Stomach (tissue), 9 donors: Measurements from ENCODE around the gene UBE2S. TPM values are rescaled to one million over a fixed set of nuclear protein-coding genes. Genes with fewer than 3 reads are reported as not detected.

ENCODE experiments used
- DNase-seq, 2 donors: peaks; one replicate each; pipeline versions ENCODE4 v3.0.0 to v3.0.0-alpha.2; 2013 to 2019
- H3K27ac ChIP-seq, 5 donors: fragments of 200-600 bp in 4 of 5; sonication (generic) in 4 of 5; one replicate each; pipeline ENCODE4 v1.5.1; 2013 to 2019; ENCODE audit warnings: mild to moderate bottlenecking in 1 of 5, moderate library complexity in 1 of 5
- H3K27me3 ChIP-seq, 3 donors: fragments of 200-600 bp; sonication (generic); one replicate each; pipeline ENCODE4 v1.5.1; 2017 to 2019; ENCODE audit warnings: mixed run types in 1 of 3
- H3K36me3 ChIP-seq, 4 donors: fragments of 200-600 bp; sonication (generic); 1 replicate in 3 of 4; 2 replicates in 1 of 4; pipeline ENCODE4 v1.5.1; 2016 to 2019
- H3K4me1 ChIP-seq, 4 donors: fragments of 200-600 bp; sonication (generic); one replicate each; pipeline ENCODE4 v1.5.1; 2016 to 2019
- H3K4me3 ChIP-seq, 4 donors: fragments of 200-600 bp; sonication (generic) in 3 of 4; one replicate each; pipeline ENCODE4 v1.5.1; 2016 to 2019; ENCODE audit warnings: mild to moderate bottlenecking in 1 of 4
- H3K9me3 ChIP-seq, 4 donors: fragments of 200-600 bp; sonication (generic); one replicate each; pipeline ENCODE4 v1.5.1; 2016 to 2019
- CTCF ChIP-seq, 7 experiments: fragments of 450-650 bp in 4 of 7; fragments of 200-600 bp in 3 of 7; sonication (generic) in 3 of 7; IDR thresholded peaks; one replicate each; pipeline ENCODE4 v1.5.1; 2016 to 2019; ENCODE audit warnings: antibody characterized with exemption in 7 of 7, control low read depth in 2 of 7, mild to moderate bottlenecking in 1 of 7
- EP300 ChIP-seq: sonication (generic); formaldehyde crosslinking; IDR thresholded peaks from one replicate; pipeline ENCODE4 v1.6.1; 2017; ENCODE audit warnings: antibody characterized with exemption
- POLR2A ChIP-seq, 4 donors: fragments of 450-650 bp; IDR thresholded peaks; one replicate each; pipeline ENCODE4 v1.6.1; 2016; ENCODE audit warnings: antibody characterized with exemption in 4 of 4, control low read depth in 2 of 4, mild to moderate bottlenecking in 1 of 4, moderate library complexity in 1 of 4
- POLR2AphosphoS5 ChIP-seq, 3 donors: sonication (generic); formaldehyde crosslinking; IDR thresholded peaks; one replicate each; pipeline ENCODE4 v1.6.1; 2016; ENCODE audit warnings: antibody characterized with exemption in 3 of 3
- WGBS, 5 donors: extraction: QIAGEN DNeasy Blood & Tissue Kit in 3 of 5; methylation state at CpG; one replicate each; pipeline versions ENCODE4 v1.1.5 to v1.1.7; 2013 to 2018; 5-methylcytosine and 5-hydroxymethylcytosine counted together
- intact Hi-C: fragments of 100-400 bp; cut with DNase I; formaldehyde crosslinking; loops from one replicate; pipeline ENCODE4 v1.15.1; 2023; ENCODE audit warnings: low total_unique reads
- polyA plus RNA-seq, 3 donors: library from polyadenylated mRNA; stranded (reverse); fragments of 200-250 nt; gene quantifications; one replicate each; pipeline ENCODE4 v1.2.3, GENCODE V29; 2013
- total RNA-seq, 5 donors: library from RNA; depleted of rRNA; stranded (reverse); fragments of >200 nt; gene quantifications; one replicate each; pipeline versions ENCODE4 v1.1.0 to v1.2.3, GENCODE V29; 2014 to 2016
- donor health status: healthy with polysubstance abuse.
- donor health status: Bipolar disorder and iron deficiency.
- donor health status: healthy.

Gene UBE2S
- total and polyA plus RNA-seq, 8 donors, result 8.0 to 43.3 (median 13.1) TPM

GRCh38 chr19:55373306-55373992 is 34.1 kb downstream of the UBE2S start:
- Histone ChIP-seq H3K4me1 (peaks cover 22 to 53% (median 31%) of the 10 kb centered on the region in 4 donors), H3K27ac (peak overlapping the region in 1 of 5 donors; percentile 26), H3K9me3 (no peaks in the 10 kb centered on the region), H3K27me3 (peaks cover 19 to 100% (median 93%) of the 10 kb centered on the region in 3 donors), H3K4me3 (no peak overlapping the region), H3K36me3 (no peaks in the 10 kb centered on the region)
- intact Hi-C loops, result no loop called here
- TF ChIP-seq POLR2AphosphoS5 (IDR thresholded peaks at IDR 0.05), result no peak
- no peak for TF ChIP-seq POLR2A (IDR thresholded peaks at IDR 0.05)
- TF ChIP-seq CTCF (IDR thresholded peaks at IDR 0.05), result no peak
- TF ChIP-seq EP300, result no peak
- DNase-seq, result no peak
- WGBS, 5 donors, result 27 to 61% (median 34%) methylated on average over 7 to 9 of the region's 9 CpGs

- intact Hi-C loops, result no loop called here
- Histone ChIP-seq H3K4me1 (peaks cover 22 to 47% (median 28%) of the 10 kb centered on the region in 4 donors), H3K27ac (no peak overlapping the region), H3K9me3 (no peaks in the 10 kb centered on the region), H3K27me3 (peaks cover 26 to 100% (median 96%) of the 10 kb centered on the region in 3 donors), H3K4me3 (no peak overlapping the region), H3K36me3 (no peaks in the 10 kb centered on the region)
- 30 to 46% (median 31%) methylated on average over 17 to 24 of the region's 24 CpGs for WGBS, 5 donors
- TF ChIP-seq POLR2A (IDR thresholded peaks at IDR 0.05) (no peak), POLR2AphosphoS5 (IDR thresholded peaks at IDR 0.05) (no peak), CTCF (IDR thresholded peaks at IDR 0.05) (no peak), EP300 (no peak)
- DNase-seq, result no peak
Observed at GRCh38 chr19:55372316-55373081, 35.1 kb downstream of the UBE2S start.

GRCh38 chr19:55370305-55370988 is 37.1 kb downstream of the UBE2S start, which contains the start of gene IL11:
Gene IL11 (minus strand): TSS chr19:55370463. CDS start chr19:55370310, 153 bp downstream.
- intact Hi-C loops, result no loop called here
- no peak for TF ChIP-seq POLR2AphosphoS5 (IDR thresholded peaks at IDR 0.05)
- no peak for TF ChIP-seq POLR2A (IDR thresholded peaks at IDR 0.05)
- no peak for TF ChIP-seq CTCF (IDR thresholded peaks at IDR 0.05)
- no peak for TF ChIP-seq EP300
- H3K4me3 ChIP-seq, result peak within 1 kb of the TSS; percentile 23 to 42 (median 37)
- WGBS, 5 donors, result 3 to 8% (median 7%) methylated on average over 27 to 32 of the region's 32 CpGs
- H3K36me3 ChIP-seq, result no peaks in the 10 kb centered on the region
- H3K27ac ChIP-seq, result peak within 1 kb of the TSS in 3 of 5 donors; percentile 43 to 64 (median 55)
- H3K9me3 ChIP-seq, result no peaks in the 10 kb centered on the region
- peaks cover 20 to 33% (median 26%) of the 10 kb centered on the region in 4 donors for H3K4me1 ChIP-seq
- H3K27me3 ChIP-seq, result peaks cover 26 to 98% (median 80%) of the 10 kb centered on the region in 3 donors
- DNase-seq, result no peak
